ENCODE data around the gene PTPRN2.

- TF ChIP-seq CTCF (IDR thresholded peaks at IDR 0.05) (no peak), ZFX (IDR thresholded peaks at IDR 0.05; ENCODE audit: borderline replicate concordance) (no peak)
Measured at GRCh38 chr7:158216198-158216597, 371.4 kb downstream of the PTPRN2 start.
